ENCODE data around the gene HIPK1.

HIPK1 gene

GRCh38 chr1:114024049-114024448 lies 94.9 kb downstream of the HIPK1 start:
- Histone ChIP-seq H2AFZ (ENCODE audit: low read depth, low read length) (no peak overlapping the region), H3K27me3 (ENCODE audit: insufficient read depth, low read length) (no peaks in the 10 kb centered on the region), H3K4me1 (ENCODE audit: insufficient read depth, low read length) (no peaks in the 10 kb centered on the region), H3K36me3 (ENCODE audit: insufficient read depth, low read length) (no peaks in the 10 kb centered on the region), H3K4me3 (ENCODE audit: low read length) (no peak overlapping the region), H3K9me3 (ENCODE audit: low read length) (no peaks in the 10 kb centered on the region)

- H3K27me3 ChIP-seq (ENCODE audit: insufficient read depth, low read length), result no peaks in the 10 kb centered on the region
- H3K4me3 ChIP-seq (ENCODE audit: low read length), result no peak overlapping the region
- no peaks in the 10 kb centered on the region for H3K4me1 ChIP-seq (ENCODE audit: insufficient read depth, low read length)
- no peak overlapping the region for H2AFZ ChIP-seq (ENCODE audit: low read depth, low read length)
- H3K36me3 ChIP-seq (ENCODE audit: insufficient read depth, low read length), result no peaks in the 10 kb centered on the region
- H3K9me3 ChIP-seq (ENCODE audit: low read length), result no peaks in the 10 kb centered on the region
Measured at GRCh38 chr1:114025609-114026401, 96.7 kb downstream of the HIPK1 start.

GRCh38 chr1:114026797-114027196 lies 97.7 kb downstream of the HIPK1 start:
- no peak overlapping the region for H2AFZ ChIP-seq (ENCODE audit: low read depth, low read length)
- no peaks in the 10 kb centered on the region for H3K36me3 ChIP-seq (ENCODE audit: insufficient read depth, low read length)
- H3K4me3 ChIP-seq (ENCODE audit: low read length), result no peak overlapping the region
- H3K27me3 ChIP-seq (ENCODE audit: insufficient read depth, low read length), result no peaks in the 10 kb centered on the region
- no peaks in the 10 kb centered on the region for H3K4me1 ChIP-seq (ENCODE audit: insufficient read depth, low read length)
- H3K9me3 ChIP-seq (ENCODE audit: low read length), result no peaks in the 10 kb centered on the region

Data from neuron (in vitro differentiated cells).